H9 (cell line): Measurements from ENCODE around the gene PRDM11. TPM values are rescaled to one million over a fixed set of nuclear protein-coding genes. Genes with fewer than 3 reads are reported as not detected.

Experiments used
- DNase-seq: peaks from one replicate; pipeline ENCODE4 v3.0.0-alpha.2; 2017
- H2AFZ ChIP-seq: one replicate; pipeline ENCODE4 v1.6.1; 2013; ENCODE audit warnings: mild to moderate bottlenecking, low read length, control low read depth, moderate library complexity
- H2AK5ac ChIP-seq: 2 replicates; pipeline ENCODE4 v1.6.1; 2013; ENCODE audit warnings: low read length, control low read depth, mixed read lengths; ENCODE audit not compliant: insufficient read length
- H2BK120ac ChIP-seq: one replicate; pipeline ENCODE4 v1.6.1; 2013; ENCODE audit warnings: low read depth, mild to moderate bottlenecking, low read length, control low read depth, inconsistent platforms; ENCODE audit not compliant: poor library complexity, severe bottlenecking
- H2BK12ac ChIP-seq: 2 replicates; pipeline ENCODE4 v1.6.1; 2013; ENCODE audit warnings: low read length, control low read depth, mixed read lengths, low read depth; ENCODE audit not compliant: insufficient read length
- H2BK15ac ChIP-seq: 2 replicates; pipeline ENCODE4 v1.6.1; 2013; ENCODE audit warnings: low read depth, low read length, control low read depth
- H2BK20ac ChIP-seq: one replicate; pipeline ENCODE4 v1.6.1; 2013; ENCODE audit warnings: low read depth, mild to moderate bottlenecking, low read length, control low read depth, inconsistent platforms; ENCODE audit not compliant: poor library complexity, severe bottlenecking
- H2BK5ac ChIP-seq: 2 replicates; pipeline ENCODE4 v1.6.1; 2013; ENCODE audit warnings: low read length, control low read depth, mixed read lengths; ENCODE audit not compliant: insufficient read length
- H3K14ac ChIP-seq: 2 replicates; pipeline ENCODE4 v1.6.1; 2013; ENCODE audit warnings: low read length, control low read depth; ENCODE audit not compliant: insufficient read depth
- H3K18ac ChIP-seq: 2 replicates; pipeline ENCODE4 v1.6.1; 2013; ENCODE audit warnings: low read depth, mild to moderate bottlenecking, mixed read lengths, low read length, control low read depth; ENCODE audit not compliant: insufficient read length
- H3K23ac ChIP-seq: 2 replicates; pipeline ENCODE4 v1.6.1; 2013; ENCODE audit warnings: low read length, control low read depth, mixed read lengths, low read depth; ENCODE audit not compliant: insufficient read length
- H3K23me2 ChIP-seq: 2 replicates; pipeline ENCODE4 v1.6.1; 2013; ENCODE audit warnings: low read depth, mild to moderate bottlenecking, mixed read lengths, low read length, control low read depth; ENCODE audit not compliant: insufficient read length, poor library complexity, severe bottlenecking
- H3K27ac ChIP-seq: 2 replicates; pipeline ENCODE4 v1.5.1; 2013; ENCODE audit warnings: low read length, control low read depth, mixed read lengths, low read depth; ENCODE audit not compliant: insufficient read length
- H3K27me3 ChIP-seq: 2 replicates; pipeline ENCODE4 v1.6.1; 2013; ENCODE audit warnings: low read length, control low read depth, inconsistent platforms; ENCODE audit not compliant: insufficient read depth
- H3K4ac ChIP-seq: 2 replicates; pipeline ENCODE4 v1.6.1; 2013; ENCODE audit warnings: low read depth, mild to moderate bottlenecking, control low read depth, inconsistent platforms, low read length, moderate library complexity
- H3K4me1 ChIP-seq: 2 replicates; pipeline ENCODE4 v1.6.1; 2013; ENCODE audit warnings: low read length, control low read depth, inconsistent platforms; ENCODE audit not compliant: insufficient read depth
- H3K4me2 ChIP-seq: 2 replicates; pipeline ENCODE4 v1.6.1; 2013; ENCODE audit warnings: low read length, control low read depth, mixed read lengths; ENCODE audit not compliant: insufficient read length, insufficient read depth
- H3K56ac ChIP-seq: 2 replicates; pipeline ENCODE4 v1.6.1; 2013; ENCODE audit warnings: low read depth, mild to moderate bottlenecking, mixed read lengths, low read length, control low read depth; ENCODE audit not compliant: insufficient read length
- H3K79me1 ChIP-seq: 2 replicates; pipeline ENCODE4 v1.6.1; 2013; ENCODE audit warnings: low read depth, mild to moderate bottlenecking, moderate library complexity, low read length, control low read depth, inconsistent platforms; ENCODE audit not compliant: insufficient read depth, poor library complexity, severe bottlenecking
- H3K79me2 ChIP-seq: 2 replicates; pipeline ENCODE4 v1.6.1; 2013; ENCODE audit warnings: low read length, control low read depth, inconsistent platforms; ENCODE audit not compliant: insufficient read depth
- H3K9ac ChIP-seq: 2 replicates; pipeline ENCODE4 v1.6.1; 2013; ENCODE audit warnings: low read length, control low read depth, mixed read lengths; ENCODE audit not compliant: insufficient read length; ENCODE audit errors: extremely low read depth
- H3K9me3 ChIP-seq: one replicate; pipeline ENCODE4 v1.6.1; 2013; ENCODE audit warnings: low read depth, low read length, inconsistent platforms; ENCODE audit not compliant: control insufficient read depth
- H3T11ph ChIP-seq: one replicate; pipeline ENCODE4 v1.6.1; 2013; ENCODE audit warnings: mild to moderate bottlenecking, low read length, control low read depth, inconsistent platforms
- H4K20me1 ChIP-seq: one replicate; pipeline ENCODE4 v1.6.1; 2013; ENCODE audit not compliant: control insufficient read depth, insufficient read length, insufficient read depth
- H4K5ac ChIP-seq: 2 replicates; pipeline ENCODE4 v1.6.1; 2013; ENCODE audit warnings: low read depth, mild to moderate bottlenecking, mixed read lengths, low read length, control low read depth; ENCODE audit not compliant: insufficient read length
- H4K8ac ChIP-seq: replicated peaks from 2 replicates; pipeline ENCODE4 v1.6.1; 2013; ENCODE audit warnings: low read length, control low read depth, mixed read lengths, low read depth; ENCODE audit not compliant: insufficient read length
- H4K91ac ChIP-seq: 2 replicates; pipeline ENCODE4 v1.6.1; 2013; ENCODE audit warnings: low read depth, mild to moderate bottlenecking, moderate library complexity, mixed read lengths, low read length, control low read depth; ENCODE audit not compliant: insufficient read length
- H3K27ac Mint-ChIP-seq, 3 experiments: 2 replicates in 2 of 3; 3 replicates in 1 of 3; pipeline ENCODE4 v1.8.0; 2020 to 2021; ENCODE audit warnings: mixed read lengths in 3 of 3, mild to moderate bottlenecking in 1 of 3, moderate library complexity in 1 of 3
- H3K27me3 Mint-ChIP-seq: 2 replicates; pipeline ENCODE4 v1.8.0; 2021; ENCODE audit warnings: low read depth, mild to moderate bottlenecking, moderate library complexity, mixed read lengths
- H3K36me3 Mint-ChIP-seq, 3 experiments: 2 replicates in 2 of 3; 3 replicates in 1 of 3; pipeline ENCODE4 v1.8.0; 2020 to 2021; ENCODE audit warnings: low read depth in 3 of 3, mixed read lengths in 3 of 3; ENCODE audit not compliant: insufficient read depth in 1 of 3
- H3K4me1 Mint-ChIP-seq, 2 experiments: 2 replicates each; pipeline ENCODE4 v1.8.0; 2020; ENCODE audit warnings: mixed read lengths in 2 of 2
- H3K4me3 Mint-ChIP-seq, 2 experiments: 2 replicates in 1 of 2; 3 replicates in 1 of 2; pipeline ENCODE4 v1.8.0; 2020 to 2021; ENCODE audit warnings: mild to moderate bottlenecking in 2 of 2, mixed read lengths in 2 of 2, moderate library complexity in 1 of 2
- H3K9me3 Mint-ChIP-seq, 2 experiments: 2 replicates in 1 of 2; 3 replicates in 1 of 2; pipeline ENCODE4 v1.8.0; 2020; ENCODE audit warnings: mild to moderate bottlenecking in 2 of 2, mixed read lengths in 2 of 2, moderate library complexity in 1 of 2
- WGBS: extraction: QIAGEN DNeasy Blood & Tissue Kit; methylation state at CpG from one replicate; pipeline ENCODE4 v1.1.7; 2013; ENCODE audit warnings: missing lambda C conversion rate, low lambda C conversion rate, mixed read lengths; ENCODE audit not compliant: insufficient read length; ENCODE audit errors: extremely low coverage; 5-methylcytosine and 5-hydroxymethylcytosine counted together
- total RNA-seq: library from RNA; stranded (reverse); gene quantifications from 2 replicates; pipeline ENCODE4 v1.2.1, GENCODE V29; 2021
- TF ChIP-seq, protein P1 (sequence below): fragments of 200-600 bp; sonication (generic); conservative IDR thresholded peaks from 3 replicates; pipeline ENCODE4 v1.8.0; 2021; ENCODE audit warnings: antibody characterized with exemption, mild to moderate bottlenecking

PRDM11 gene
- total RNA-seq, 1 experiment from 2014 or later = 11.5 TPM

DNA sequence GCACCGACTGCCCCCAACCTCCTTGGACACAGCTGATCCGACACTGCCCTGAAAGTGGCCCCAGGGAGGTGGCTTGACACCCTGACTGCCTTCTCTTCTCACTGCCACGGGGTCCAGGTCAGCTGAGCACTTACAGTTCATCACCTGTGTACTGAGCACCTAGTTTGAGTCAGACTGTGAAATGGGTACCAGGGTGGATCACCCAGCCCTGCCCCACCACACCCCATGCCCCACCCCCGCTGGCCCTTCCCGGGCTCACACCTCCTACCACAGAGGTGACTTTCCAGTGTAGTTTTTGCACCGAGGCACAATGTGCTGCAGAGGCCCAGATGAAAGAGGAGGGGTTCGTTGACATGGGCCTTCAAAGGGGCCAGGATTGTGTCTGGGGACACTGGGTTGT lies 59.5 kb downstream of the PRDM11 start:
- Mint-ChIP-seq H3K27me3 (no peaks in the 10 kb centered on the region; the same call in 1 of the 2 replicates), H3K9me3 (peaks cover 5 to 9% of the 10 kb centered on the region in 2 experiments; a peak in 4 of 5 replicates), H3K4me3 (no peak overlapping the region), H3K27ac (no peak overlapping the region), H3K36me3 (peaks cover 3 to 19% (median 9%) of the 10 kb centered on the region in 3 experiments; a peak in 6 of 7 replicates), H3K4me1 (peaks cover 13 to 20% of the 10 kb centered on the region in 2 experiments)
- Histone ChIP-seq H2BK15ac (no peak overlapping the region), H3K4me1 (no peaks in the 10 kb centered on the region), H2BK20ac (no peak overlapping the region), H2BK5ac (no peak overlapping the region), H4K91ac (no peak overlapping the region), H4K5ac (no peak overlapping the region), H3K14ac (no peak overlapping the region), H2BK12ac (no peak overlapping the region), H2AK5ac (no peak overlapping the region), H3K27ac (no peak overlapping the region), H3K56ac (no peak overlapping the region), H4K8ac (no peak overlapping the region), H3K4me2 (no peak overlapping the region), H2AFZ (no peak overlapping the region), H3K79me2 (no peaks in the 10 kb centered on the region), H2BK120ac (no peak overlapping the region), H3K79me1 (no peaks in the 10 kb centered on the region), H3K18ac (no peak overlapping the region), H3T11ph (no peak overlapping the region), H3K9ac (no peak overlapping the region), H3K4ac (no peak overlapping the region), H3K23me2 (no peaks in the 10 kb centered on the region), H4K20me1 (no peaks in the 10 kb centered on the region), H3K23ac (no peak overlapping the region), H3K27me3 (no peaks in the 10 kb centered on the region), H3K9me3 (no peaks in the 10 kb centered on the region)
- WGBS = no CpG with 5 or more reads among the region's 7 CpGs
- TF ChIP-seq, protein P1, sequence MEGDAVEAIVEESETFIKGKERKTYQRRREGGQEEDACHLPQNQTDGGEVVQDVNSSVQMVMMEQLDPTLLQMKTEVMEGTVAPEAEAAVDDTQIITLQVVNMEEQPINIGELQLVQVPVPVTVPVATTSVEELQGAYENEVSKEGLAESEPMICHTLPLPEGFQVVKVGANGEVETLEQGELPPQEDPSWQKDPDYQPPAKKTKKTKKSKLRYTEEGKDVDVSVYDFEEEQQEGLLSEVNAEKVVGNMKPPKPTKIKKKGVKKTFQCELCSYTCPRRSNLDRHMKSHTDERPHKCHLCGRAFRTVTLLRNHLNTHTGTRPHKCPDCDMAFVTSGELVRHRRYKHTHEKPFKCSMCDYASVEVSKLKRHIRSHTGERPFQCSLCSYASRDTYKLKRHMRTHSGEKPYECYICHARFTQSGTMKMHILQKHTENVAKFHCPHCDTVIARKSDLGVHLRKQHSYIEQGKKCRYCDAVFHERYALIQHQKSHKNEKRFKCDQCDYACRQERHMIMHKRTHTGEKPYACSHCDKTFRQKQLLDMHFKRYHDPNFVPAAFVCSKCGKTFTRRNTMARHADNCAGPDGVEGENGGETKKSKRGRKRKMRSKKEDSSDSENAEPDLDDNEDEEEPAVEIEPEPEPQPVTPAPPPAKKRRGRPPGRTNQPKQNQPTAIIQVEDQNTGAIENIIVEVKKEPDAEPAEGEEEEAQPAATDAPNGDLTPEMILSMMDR = no peak
- no peak for DNase-seq
